ENCODE results near the gene GARRE1.

Gene GARRE1

GRCh38 chr19:34284505-34284904, 30.2 kb downstream of the GARRE1 start:
- H3K36me3 ChIP-seq = peaks cover 3% of the 10 kb centered on the region; the same call in 1 of the 2 replicates
- no peak for TF ChIP-seq CTCF (IDR thresholded peaks at IDR 0.05; ENCODE audit: low read depth, low read length)
- no peaks in the 10 kb centered on the region for H3K27me3 ChIP-seq (ENCODE audit: insufficient read depth, low read depth, severe bottlenecking)

GRCh38 chr19:34287662-34288140, 33.3 kb downstream of the GARRE1 start:
- Histone ChIP-seq H3K27ac (no peak overlapping the region), H3K27me3 (ENCODE audit: insufficient read depth, low read depth, severe bottlenecking) (no peaks in the 10 kb centered on the region), H3K36me3 (no peaks in the 10 kb centered on the region), H3K4me3 (ENCODE audit: low read depth, low read length) (no peak overlapping the region), H3K9me3 (ENCODE audit: severe bottlenecking) (no peaks in the 10 kb centered on the region)
- TF ChIP-seq CTCF (IDR thresholded peaks at IDR 0.05; ENCODE audit: low read depth, low read length) = no peak
- no peak for DNase-seq

More at GRCh38 chr19:34284505-34284904, 30.2 kb downstream of the GARRE1 start:
- Histone ChIP-seq H3K4me3 (ENCODE audit: low read depth, low read length) (no peak overlapping the region), H3K27ac (no peak overlapping the region), H3K9me3 (ENCODE audit: severe bottlenecking) (no peaks in the 10 kb centered on the region)
- DNase-seq = no peak

- no peak overlapping the region for H3K27ac ChIP-seq
- no peaks in the 10 kb centered on the region for H3K36me3 ChIP-seq
- no peak overlapping the region for H3K4me3 ChIP-seq (ENCODE audit: low read depth, low read length)
- H3K9me3 ChIP-seq (ENCODE audit: severe bottlenecking) = no peaks in the 10 kb centered on the region
- H3K27me3 ChIP-seq (ENCODE audit: insufficient read depth, low read depth, severe bottlenecking) = no peaks in the 10 kb centered on the region
- no peak for DNase-seq
- no peak for TF ChIP-seq CTCF (IDR thresholded peaks at IDR 0.05; ENCODE audit: low read depth, low read length)
Observed at GRCh38 chr19:34288381-34288780, 34.0 kb downstream of the GARRE1 start.

GRCh38 chr19:34291235-34291634, 36.9 kb downstream of the GARRE1 start:
- DNase-seq = no peak
- Histone ChIP-seq H3K4me3 (ENCODE audit: low read depth, low read length) (no peak overlapping the region), H3K9me3 (ENCODE audit: severe bottlenecking) (no peaks in the 10 kb centered on the region), H3K36me3 (no peaks in the 10 kb centered on the region), H3K27me3 (ENCODE audit: insufficient read depth, low read depth, severe bottlenecking) (no peaks in the 10 kb centered on the region), H3K27ac (no peak overlapping the region)
- no peak for TF ChIP-seq CTCF (IDR thresholded peaks at IDR 0.05; ENCODE audit: low read depth, low read length)

GRCh38 chr19:34295103-34295502, 40.7 kb downstream of the GARRE1 start:
- H3K27me3 ChIP-seq (ENCODE audit: insufficient read depth, low read depth, severe bottlenecking) = no peaks in the 10 kb centered on the region
- no peaks in the 10 kb centered on the region for H3K36me3 ChIP-seq
- no peak for DNase-seq
- H3K27ac ChIP-seq = no peak overlapping the region
- no peaks in the 10 kb centered on the region for H3K9me3 ChIP-seq (ENCODE audit: severe bottlenecking)
- no peak for TF ChIP-seq CTCF (IDR thresholded peaks at IDR 0.05; ENCODE audit: low read depth, low read length)
- H3K4me3 ChIP-seq (ENCODE audit: low read depth, low read length) = no peak overlapping the region

- Histone ChIP-seq H3K27me3 (ENCODE audit: insufficient read depth, low read depth, severe bottlenecking) (no peaks in the 10 kb centered on the region), H3K4me3 (ENCODE audit: low read depth, low read length) (no peak overlapping the region), H3K27ac (no peak overlapping the region), H3K36me3 (peaks cover 18% of the 10 kb centered on the region), H3K9me3 (ENCODE audit: severe bottlenecking) (no peaks in the 10 kb centered on the region)
- no peak for DNase-seq
- no peak for TF ChIP-seq CTCF (IDR thresholded peaks at IDR 0.05; ENCODE audit: low read depth, low read length)
Observed at GRCh38 chr19:34298891-34299520, 44.7 kb downstream of the GARRE1 start.
